Upper lobe of left lung (tissue), 6 donors: ENCODE data around the gene RAB29. TPM values are rescaled to one million over a fixed set of nuclear protein-coding genes. Genes with fewer than 3 reads are reported as not detected.

Experiments used
- ATAC-seq, 2 donors: fragments of 200-7000 bp; cut with Tn5 transposase; one replicate each; pipeline ENCODE4 v1.9.1; 2022; ENCODE audit warnings: mild to moderate bottlenecking in 2 of 2, moderate library complexity in 2 of 2; ENCODE audit not compliant: low FRiP score in 2 of 2
- DNase-seq, 2 donors: peaks; one replicate each; pipeline ENCODE4 v3.0.0-alpha.2; 2019 to 2020
- H3K27ac ChIP-seq, 4 donors: fragments of 200-600 bp; sonication (generic); one replicate each; pipeline ENCODE4 v1.5.1; 2016 to 2019
- H3K27me3 ChIP-seq, 4 donors: fragments of 200-600 bp; sonication (generic); one replicate each; pipeline ENCODE4 v1.5.1; 2017 to 2019
- H3K36me3 ChIP-seq, 4 donors: fragments of 200-600 bp; sonication (generic); one replicate each; pipeline ENCODE4 v1.5.1; 2016 to 2019
- H3K4me1 ChIP-seq, 4 donors: fragments of 200-600 bp; sonication (generic); one replicate each; pipeline ENCODE4 v1.5.1; 2018 to 2019
- H3K4me3 ChIP-seq, 4 donors: fragments of 200-600 bp; sonication (generic); one replicate each; pipeline ENCODE4 v1.5.1; 2017 to 2019; ENCODE audit warnings: mild to moderate bottlenecking in 2 of 4, moderate library complexity in 1 of 4
- H3K9me3 ChIP-seq, 4 donors: fragments of 200-600 bp; sonication (generic); one replicate each; pipeline ENCODE4 v1.5.1; 2018 to 2019
- EP300 ChIP-seq, 4 donors: sonication (generic); formaldehyde crosslinking; IDR thresholded peaks; one replicate each; pipeline ENCODE4 v1.5.1; 2017; ENCODE audit warnings: antibody characterized with exemption in 4 of 4, control low read depth in 2 of 4
- POLR2A ChIP-seq, 4 donors: fragments of 450-650 bp; IDR thresholded peaks; one replicate each; pipeline ENCODE4 v1.5.1; 2016 to 2017; ENCODE audit warnings: antibody characterized with exemption in 4 of 4, mild to moderate bottlenecking in 2 of 4
- POLR2AphosphoS5 ChIP-seq, 2 donors: sonication (generic); formaldehyde crosslinking; IDR thresholded peaks; one replicate each; pipeline ENCODE4 v1.5.1; 2017; ENCODE audit warnings: antibody characterized with exemption in 2 of 2
- WGBS, 2 donors: methylation state at CpG; one replicate each; pipeline ENCODE4 v1.1.5; 2017 to 2018; 5-methylcytosine and 5-hydroxymethylcytosine counted together
- total RNA-seq, 6 donors: library from RNA; depleted of rRNA in 4 of 6; stranded (reverse); fragments of >200 nt in 4 of 6; gene quantifications; one replicate each; pipeline versions ENCODE4 v1.1.0 to v1.2.1, GENCODE V29; 2016 to 2021
- TF ChIP-seq, protein P1 (sequence below), 6 experiments: fragments of 450-650 bp in 4 of 6; fragments of 200-600 bp in 2 of 6; sonication (generic) in 2 of 6; IDR thresholded peaks; one replicate each; pipeline ENCODE4 v1.5.1; 2016 to 2019; ENCODE audit warnings: antibody characterized with exemption in 6 of 6
- donor health status: DM: no; HTN: no; CAD: no; lungs with moderate emphysema.
- donor health status: DM: no; HTN: yes; CAD: no; lungs with severe emphysema.

RAB29 gene
- total RNA-seq, 6 donors from 2014 or later = 17.8 to 27.6 (median 25.1) TPM

DNA sequence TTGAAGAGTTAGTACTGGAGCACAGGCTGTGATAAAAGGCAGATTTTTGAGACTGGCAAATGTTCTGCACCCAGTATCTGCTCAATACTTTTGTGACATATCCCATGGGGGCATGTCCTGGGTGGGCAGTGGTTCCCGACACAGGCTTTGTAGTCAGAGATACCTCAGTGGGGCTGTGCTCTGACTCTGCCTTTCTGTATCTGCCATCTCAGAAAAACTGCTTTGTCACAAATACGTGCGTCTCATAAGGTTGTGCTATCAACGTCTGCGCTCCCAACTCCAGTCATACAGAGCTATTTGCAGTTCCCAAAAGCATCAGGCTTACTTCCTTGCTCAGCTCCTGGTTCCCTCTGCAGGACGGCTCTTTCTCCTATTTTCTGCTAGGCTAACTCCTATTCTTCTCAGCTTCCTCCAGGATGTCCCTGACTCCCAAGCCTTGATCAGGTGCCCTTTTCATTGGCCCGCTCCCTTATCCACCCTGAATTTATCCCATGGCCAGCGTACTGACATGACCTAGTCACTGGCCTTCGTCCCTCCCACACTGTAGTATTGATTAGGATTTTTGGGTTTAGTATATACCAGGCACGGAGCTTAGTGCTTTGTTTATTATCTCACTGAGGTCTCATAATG, 12.1 kb upstream of the RAB29 start:
- Histone ChIP-seq H3K9me3 (no peaks in the 10 kb centered on the region), H3K27ac (no peak overlapping the region), H3K4me1 (no peaks in the 10 kb centered on the region), H3K36me3 (peaks cover 0 to 27% (median 0%) of the 10 kb centered on the region in 4 donors), H3K4me3 (no peak overlapping the region), H3K27me3 (peaks cover 0 to 2% (median 0%) of the 10 kb centered on the region in 4 donors)
- ATAC-seq (no peak), DNase-seq (no peak)
- WGBS, 2 donors = 84 to 87% methylated on average over 10 of the region's 10 CpGs
- TF ChIP-seq POLR2A (IDR thresholded peaks at IDR 0.05) = no peak
- TF ChIP-seq POLR2AphosphoS5 (IDR thresholded peaks at IDR 0.05) = no peak
- TF ChIP-seq, protein P1, sequence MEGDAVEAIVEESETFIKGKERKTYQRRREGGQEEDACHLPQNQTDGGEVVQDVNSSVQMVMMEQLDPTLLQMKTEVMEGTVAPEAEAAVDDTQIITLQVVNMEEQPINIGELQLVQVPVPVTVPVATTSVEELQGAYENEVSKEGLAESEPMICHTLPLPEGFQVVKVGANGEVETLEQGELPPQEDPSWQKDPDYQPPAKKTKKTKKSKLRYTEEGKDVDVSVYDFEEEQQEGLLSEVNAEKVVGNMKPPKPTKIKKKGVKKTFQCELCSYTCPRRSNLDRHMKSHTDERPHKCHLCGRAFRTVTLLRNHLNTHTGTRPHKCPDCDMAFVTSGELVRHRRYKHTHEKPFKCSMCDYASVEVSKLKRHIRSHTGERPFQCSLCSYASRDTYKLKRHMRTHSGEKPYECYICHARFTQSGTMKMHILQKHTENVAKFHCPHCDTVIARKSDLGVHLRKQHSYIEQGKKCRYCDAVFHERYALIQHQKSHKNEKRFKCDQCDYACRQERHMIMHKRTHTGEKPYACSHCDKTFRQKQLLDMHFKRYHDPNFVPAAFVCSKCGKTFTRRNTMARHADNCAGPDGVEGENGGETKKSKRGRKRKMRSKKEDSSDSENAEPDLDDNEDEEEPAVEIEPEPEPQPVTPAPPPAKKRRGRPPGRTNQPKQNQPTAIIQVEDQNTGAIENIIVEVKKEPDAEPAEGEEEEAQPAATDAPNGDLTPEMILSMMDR (IDR thresholded peaks at IDR 0.05) = no peak
- no peak for TF ChIP-seq EP300 (IDR thresholded peaks at IDR 0.05)

DNA sequence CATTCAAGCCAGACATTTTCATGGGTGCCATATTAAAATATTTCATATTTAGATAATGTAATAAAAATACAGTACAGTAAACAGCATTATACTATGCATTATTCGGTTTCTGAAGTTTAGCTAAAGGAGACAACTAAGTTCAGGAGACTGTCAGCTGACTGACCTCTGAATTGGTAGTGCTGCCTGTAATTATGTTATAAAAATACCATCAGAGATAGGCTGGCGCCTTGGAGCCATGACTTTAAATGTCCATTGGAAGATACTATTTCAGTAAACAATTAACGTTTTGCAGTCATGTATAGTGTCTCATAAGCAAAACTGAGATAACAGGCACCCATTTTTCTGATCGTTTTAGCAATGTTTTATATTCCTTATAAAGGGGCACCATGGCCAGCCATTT, 11.3 kb upstream of the RAB29 start:
- DNase-seq = no peak
- ATAC-seq = no peak
- Histone ChIP-seq H3K4me1 (no peaks in the 10 kb centered on the region), H3K9me3 (no peaks in the 10 kb centered on the region), H3K4me3 (no peak overlapping the region), H3K27me3 (peaks cover 0 to 2% (median 0%) of the 10 kb centered on the region in 4 donors), H3K27ac (no peak overlapping the region), H3K36me3 (peaks cover 0 to 21% (median 0%) of the 10 kb centered on the region in 4 donors)
- TF ChIP-seq EP300 (IDR thresholded peaks at IDR 0.05) = no peak
- no peak for TF ChIP-seq POLR2AphosphoS5 (IDR thresholded peaks at IDR 0.05)
- TF ChIP-seq POLR2A (IDR thresholded peaks at IDR 0.05) = no peak
- TF ChIP-seq, protein P1 (IDR thresholded peaks at IDR 0.05) = no peak
- 63 to 69% methylated on average over 4 of the region's 4 CpGs for WGBS, 2 donors

DNA sequence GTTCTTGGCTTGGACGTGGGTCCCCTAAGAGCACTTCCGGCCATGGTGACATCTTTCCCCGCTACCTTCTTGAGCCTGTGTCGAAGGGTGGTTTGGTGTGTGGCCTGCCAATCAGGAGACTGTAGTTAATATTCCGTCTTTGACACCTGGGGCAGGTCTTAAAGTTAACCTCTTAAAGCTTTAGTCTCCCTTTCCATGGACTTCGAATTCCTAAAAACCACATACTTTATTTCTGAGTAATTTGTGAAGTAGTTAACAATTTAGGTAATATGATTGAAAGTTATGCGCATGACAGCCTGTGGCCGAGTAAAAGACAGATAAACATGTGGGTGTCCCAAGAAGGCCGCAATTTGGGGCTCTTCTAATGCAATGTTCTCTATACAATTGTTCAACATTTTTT, 10.2 kb upstream of the RAB29 start:
- Histone ChIP-seq H3K36me3 (peaks cover 0 to 10% (median 0%) of the 10 kb centered on the region in 4 donors), H3K4me1 (no peaks in the 10 kb centered on the region), H3K9me3 (no peaks in the 10 kb centered on the region), H3K27ac (no peak overlapping the region), H3K4me3 (no peak overlapping the region), H3K27me3 (peaks cover 0 to 2% (median 0%) of the 10 kb centered on the region in 4 donors)
- no peak for ATAC-seq
- DNase-seq = no peak
- WGBS, 2 donors = 93 to 95% methylated on average over 9 of the region's 9 CpGs
- no peak for TF ChIP-seq POLR2AphosphoS5 (IDR thresholded peaks at IDR 0.05)
- TF ChIP-seq, protein P1 (IDR thresholded peaks at IDR 0.05) = no peak
- TF ChIP-seq POLR2A (IDR thresholded peaks at IDR 0.05) = no peak
- no peak for TF ChIP-seq EP300 (IDR thresholded peaks at IDR 0.05)

DNA sequence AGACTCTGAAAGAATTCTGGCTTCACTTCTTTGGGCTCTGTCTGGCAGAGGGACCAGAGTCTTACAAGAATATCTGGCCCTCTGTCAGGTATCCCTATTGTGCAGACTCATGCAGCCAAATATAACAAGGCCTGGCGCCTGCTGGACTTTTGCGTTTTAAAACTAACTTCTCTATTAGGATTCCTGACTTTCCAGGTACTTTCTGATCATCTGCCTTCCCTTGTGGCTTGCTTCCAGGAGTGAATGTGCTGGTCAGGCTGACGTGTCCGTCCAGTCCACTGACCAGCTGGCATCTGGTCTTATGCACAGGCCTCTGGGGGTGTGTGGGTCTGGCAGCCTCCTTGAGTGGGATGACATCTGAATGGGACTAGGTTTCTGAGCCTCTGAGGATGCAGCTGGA, 8.6 kb upstream of the RAB29 start:
- WGBS, 2 donors = 50 to 86% methylated on average over 4 of the region's 4 CpGs
- no peaks in the 10 kb centered on the region for H3K9me3 ChIP-seq
- no peaks in the 10 kb centered on the region for H3K36me3 ChIP-seq
- no peak for DNase-seq
- H3K4me3 ChIP-seq = no peak overlapping the region
- peaks cover 0 to 2% (median 0%) of the 10 kb centered on the region in 4 donors for H3K27me3 ChIP-seq
- TF ChIP-seq, protein P1 (IDR thresholded peaks at IDR 0.05) = no peak
- TF ChIP-seq POLR2A (IDR thresholded peaks at IDR 0.05) = no peak
- no peak for TF ChIP-seq POLR2AphosphoS5 (IDR thresholded peaks at IDR 0.05)
- no peak for TF ChIP-seq EP300 (IDR thresholded peaks at IDR 0.05)
- no peak for ATAC-seq
- no peaks in the 10 kb centered on the region for H3K4me1 ChIP-seq
- H3K27ac ChIP-seq = no peak overlapping the region

DNA sequence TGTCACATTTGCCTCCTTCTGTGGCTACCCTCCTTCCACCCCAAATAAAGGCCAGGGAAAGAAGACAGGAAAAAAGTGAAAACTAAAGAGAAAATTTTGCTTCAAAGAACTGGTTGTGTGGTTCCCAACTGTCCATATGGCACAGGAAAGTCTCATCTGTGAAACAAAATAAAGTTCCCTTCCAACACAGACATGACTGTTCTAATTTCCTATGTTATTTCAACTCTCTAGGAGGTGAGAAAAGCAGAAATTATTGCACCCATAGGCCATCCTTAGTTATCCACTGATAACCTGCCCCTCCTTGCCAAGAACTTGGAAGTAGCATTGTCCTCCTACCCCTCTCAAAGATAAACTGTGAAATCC, 8.1 kb upstream of the RAB29 start:
- TF ChIP-seq EP300 (IDR thresholded peaks at IDR 0.05) = no peak
- no peak for TF ChIP-seq POLR2AphosphoS5 (IDR thresholded peaks at IDR 0.05)
- TF ChIP-seq POLR2A (IDR thresholded peaks at IDR 0.05) = no peak
- TF ChIP-seq, protein P1 (IDR thresholded peaks at IDR 0.05) = no peak
- Histone ChIP-seq H3K27ac (no peak overlapping the region), H3K9me3 (no peaks in the 10 kb centered on the region), H3K4me3 (no peak overlapping the region), H3K27me3 (peaks cover 0 to 2% (median 0%) of the 10 kb centered on the region in 4 donors), H3K36me3 (no peaks in the 10 kb centered on the region), H3K4me1 (no peaks in the 10 kb centered on the region)
- ATAC-seq (no peak), DNase-seq (no peak)
